Measurements from ENCODE around the gene KRT78. TPM values are rescaled to one million over a fixed set of nuclear protein-coding genes. Genes with fewer than 3 reads are reported as not detected.

Gene KRT78
- total and polyA plus RNA-seq, 9 of the 15 experiments (the other 6 are each of a cell fraction or from before 2014, with no cell fraction given) = not detected

- TF ChIP-seq ARID4B (CRISPR knock-in tag; IDR thresholded peaks at IDR 0.05) = peak; percentile 64; the same call in 1 of the 2 replicates
- no peak for TF ChIP-seq MYNN (IDR thresholded peaks at IDR 0.05)
- TF ChIP-seq MYNN (CRISPR knock-in tag; IDR thresholded peaks at IDR 0.05) = no peak
- no peak for TF ChIP-seq TAF9B (IDR thresholded peaks at IDR 0.05; ENCODE audit: partially characterized antibody)
- TF ChIP-seq MCM7 (IDR thresholded peaks at IDR 0.05) = no peak
- TF ChIP-seq ZNF668 (CRISPR knock-in tag; IDR thresholded peaks at IDR 0.05) = no peak; the same call in 1 of the 2 replicates
- TF ChIP-seq ZNF75A (CRISPR knock-in tag; IDR thresholded peaks at IDR 0.05) = 0 out of 2 replicates have a peak, but pooled peaks have one; percentile 24
- TF ChIP-seq POLR2A (conservative IDR thresholded peaks at IDR 0.05) = peak; percentile 43; the same call in 1 of the 2 replicates
- no peak for TF ChIP-seq MIER1 (IDR thresholded peaks at IDR 0.05; ENCODE audit: low read depth)
- TF ChIP-seq E2F6 (IDR thresholded peaks at IDR 0.05; ENCODE audit: borderline replicate concordance in 1 of 2, extremely low read depth in 1 of 2, insufficient read depth in 1 of 2, insufficient read length in 1 of 2, low read depth in 1 of 2, low read length in 1 of 2, poor library complexity in 1 of 2, severe bottlenecking in 1 of 2) = peak; percentile 69 to 84
- no peak for TF ChIP-seq ZNF780A (CRISPR knock-in tag; IDR thresholded peaks at IDR 0.05)
- TF ChIP-seq RBM17 (IDR thresholded peaks at IDR 0.05; ENCODE audit: borderline replicate concordance, low read depth, low read length) = no peak
- TF ChIP-seq XRCC3 (IDR thresholded peaks at IDR 0.05) = no peak
- TF ChIP-seq NCOA2 (IDR thresholded peaks at IDR 0.05; ENCODE audit: partially characterized antibody in 2 of 2) = no peak
- TF ChIP-seq ZNF217 (CRISPR knock-in tag; IDR thresholded peaks at IDR 0.05) = no peak
- TF ChIP-seq ELK1 (CRISPR knock-in tag; IDR thresholded peaks at IDR 0.05) = no peak
- no peak for TF ChIP-seq TEAD1 (CRISPR knock-in tag; IDR thresholded peaks at IDR 0.05)
- peak; percentile 54 for TF ChIP-seq FOSL1 (tag; conservative IDR thresholded peaks at IDR 0.05)
- peak; percentile 11; the same call in 1 of the 2 replicates for TF ChIP-seq KLF16 (IDR thresholded peaks at IDR 0.05)
- no peak for TF ChIP-seq ZNF79 (CRISPR knock-in tag; IDR thresholded peaks at IDR 0.05; ENCODE audit: low read depth)
- no peak for TF ChIP-seq ZNF644 (tag; IDR thresholded peaks at IDR 0.05; ENCODE audit: low read depth)
- no peak for TF ChIP-seq RHOXF2B (CRISPR knock-in tag; conservative IDR thresholded peaks at IDR 0.05)
- peak; percentile 77 for TF ChIP-seq RBFOX2 (IDR thresholded peaks at IDR 0.05; ENCODE audit: low read depth, low read length)
Observed at GRCh38 chr12:52879394-52880351, 30.9 kb upstream of the KRT78 start (continued).

Measured in K562 (cell line).